HL-60/S4 treated with phorbol 12-myristate 13-acetate at 8.2 ng/mL for 4 days and 3 days (cell line): ENCODE data around the gene PBLD.

ENCODE experiments used
- in situ Hi-C: fragments of 300-500 bp; cut with MboI; formaldehyde crosslinking; loops from 2 replicates; pipeline ENCODE4 v1.15.0; 2022; ENCODE audit warnings: low sequenced_read_pairs

Gene PBLD

GRCh38 chr10:68238371-68238770 is 94.4 kb downstream of the PBLD start:
- in situ Hi-C loops = no loop called here

GRCh38 chr10:68237173-68237572 is 95.6 kb downstream of the PBLD start:
- in situ Hi-C loops = no loop called here

GRCh38 chr10:68235581-68235980 is 97.1 kb downstream of the PBLD start:
- in situ Hi-C loops = no loop called here

- in situ Hi-C loops = no loop called here
Measured at GRCh38 chr10:68235111-68235510, 97.6 kb downstream of the PBLD start.

- in situ Hi-C loops = no loop called here
Measured at GRCh38 chr10:68233046-68233445, 99.7 kb downstream of the PBLD start.
